HepG2 (cell line): ENCODE results near the gene TCOF1. TPM values are rescaled to one million over a fixed set of nuclear protein-coding genes. Genes with fewer than 3 reads are reported as not detected.
A peak's percentile ranks its signal among the peaks of the same experiment; 100 is the strongest.

ENCODE experiments used
- ARNT2 ChIP-seq: sonication (generic); formaldehyde crosslinking; IDR thresholded peaks from 2 replicates; pipeline ENCODE4 v1.8.0; 2022; ENCODE audit warnings: mild to moderate bottlenecking, low read depth, missing genetic modification reagents, moderate library complexity
- ATF3 ChIP-seq: sonication (generic); formaldehyde crosslinking; IDR thresholded peaks from 2 replicates; pipeline ENCODE4 v1.4.0; 2020; ENCODE audit warnings: missing genetic modification reagents
- CTCF ChIP-seq: sonication (generic); formaldehyde crosslinking; IDR thresholded peaks from 2 replicates; pipeline ENCODE4 v1.5.0; 2020; ENCODE audit warnings: mild to moderate bottlenecking, missing genetic modification reagents, moderate library complexity
- EZH2 ChIP-seq: conservative IDR thresholded peaks from 2 replicates; pipeline ENCODE4 v1.6.1; 2012; ENCODE audit warnings: mild to moderate bottlenecking, low read depth, low read length, moderate library complexity
- FIP1L1 ChIP-seq: fragments of 200-400 bp; formaldehyde crosslinking; IDR thresholded peaks from 2 replicates; pipeline ENCODE4 v1.6.1; 2018; ENCODE audit warnings: low read depth, mild to moderate bottlenecking, low read length, moderate library complexity, borderline replicate concordance; ENCODE audit not compliant: insufficient read depth
- HOXD1 ChIP-seq: sonication (generic); formaldehyde crosslinking; IDR thresholded peaks from 2 replicates; pipeline ENCODE4 v1.5.0; 2020; ENCODE audit warnings: missing genetic modification reagents
- KAT2B ChIP-seq: fragments of 150-350 bp; IDR thresholded peaks from 2 replicates; pipeline ENCODE4 v1.6.1; 2014; ENCODE audit warnings: low read depth, low read length, borderline replicate concordance
- KLF13 ChIP-seq: sonication (generic); formaldehyde crosslinking; IDR thresholded peaks from 2 replicates; pipeline ENCODE4 v1.4.0; 2020; ENCODE audit warnings: mild to moderate bottlenecking, missing genetic modification reagents
- MAF1 ChIP-seq: sonication (generic); formaldehyde crosslinking; IDR thresholded peaks from 2 replicates; pipeline ENCODE4 v1.5.0; 2020; ENCODE audit warnings: missing genetic modification reagents, borderline replicate concordance
- MTA3 ChIP-seq: sonication (generic); formaldehyde crosslinking; IDR thresholded peaks from 2 replicates; pipeline ENCODE4 v1.4.0; 2020; ENCODE audit warnings: missing genetic modification reagents
- NFE2L1 ChIP-seq: sonication (generic); formaldehyde crosslinking; IDR thresholded peaks from 2 replicates; pipeline ENCODE4 v1.4.0; 2020; ENCODE audit warnings: missing genetic modification reagents, mild to moderate bottlenecking, borderline replicate concordance
- NFRKB ChIP-seq: fragments of 450-650 bp; IDR thresholded peaks from 2 replicates; pipeline ENCODE4 v1.6.1; 2017
- NR3C1 ChIP-seq: sonication (generic); formaldehyde crosslinking; IDR thresholded peaks from 2 replicates; pipeline ENCODE4 v1.4.0; 2020; ENCODE audit warnings: missing genetic modification reagents
- PHF21A ChIP-seq: sonication (generic); formaldehyde crosslinking; IDR thresholded peaks from 2 replicates; pipeline ENCODE4 v1.5.0; 2020; ENCODE audit warnings: mild to moderate bottlenecking, missing genetic modification reagents
- RBAK ChIP-seq: sonication (generic); formaldehyde crosslinking; IDR thresholded peaks from 2 replicates; pipeline ENCODE4 v1.5.1; 2020; ENCODE audit warnings: mild to moderate bottlenecking, missing genetic modification reagents
- RBM22 ChIP-seq: fragments of 200-400 bp; formaldehyde crosslinking; optimal IDR thresholded peaks from 2 replicates; pipeline ENCODE3; 2017; ENCODE audit warnings: mild to moderate bottlenecking, low read length, moderate library complexity
- RFX5 ChIP-seq: IDR thresholded peaks from 2 replicates; pipeline ENCODE4 v1.6.1; 2011; ENCODE audit warnings: low read depth, low read length, improper control_type of control experiment
- SAFB2 ChIP-seq: sonication (generic); formaldehyde crosslinking; IDR thresholded peaks from 2 replicates; pipeline ENCODE4 v1.5.1; 2020; ENCODE audit warnings: missing genetic modification reagents, low read depth, mild to moderate bottlenecking, borderline replicate concordance
- SMARCC2 ChIP-seq: fragments of 450-650 bp; IDR thresholded peaks from 2 replicates; pipeline ENCODE4 v1.6.1; 2017; ENCODE audit warnings: antibody characterized with exemption, mild to moderate bottlenecking
- ZBTB21 ChIP-seq: sonication (generic); formaldehyde crosslinking; IDR thresholded peaks from 2 replicates; pipeline ENCODE4 v1.4.0; 2020; ENCODE audit warnings: missing genetic modification reagents
- ZFP62 ChIP-seq: sonication (generic); formaldehyde crosslinking; IDR thresholded peaks from 2 replicates; pipeline ENCODE4 v1.4.0; 2020; ENCODE audit warnings: missing genetic modification reagents
- ZNF160 ChIP-seq: sonication (generic); formaldehyde crosslinking; IDR thresholded peaks from 2 replicates; pipeline ENCODE4 v1.8.0; 2022; ENCODE audit warnings: mild to moderate bottlenecking, inconsistent platforms, missing genetic modification reagents
- ZNF30 ChIP-seq: sonication (generic); formaldehyde crosslinking; IDR thresholded peaks from 2 replicates; pipeline ENCODE4 v1.5.0; 2020; ENCODE audit warnings: mild to moderate bottlenecking, missing genetic modification reagents
- ZNF354B ChIP-seq: sonication (generic); formaldehyde crosslinking; IDR thresholded peaks from 2 replicates; pipeline ENCODE4 v1.8.0; 2022; ENCODE audit warnings: mild to moderate bottlenecking, missing genetic modification reagents
- ZNF543 ChIP-seq: sonication (generic); formaldehyde crosslinking; IDR thresholded peaks from 2 replicates; pipeline ENCODE4 v1.4.0; 2020; ENCODE audit warnings: mild to moderate bottlenecking, missing genetic modification reagents
- ZNF558 ChIP-seq: sonication (generic); formaldehyde crosslinking; IDR thresholded peaks from 2 replicates; pipeline ENCODE4 v1.9.0; 2022; ENCODE audit warnings: mild to moderate bottlenecking, missing genetic modification reagents, borderline replicate concordance
- ZNF577 ChIP-seq: sonication (generic); formaldehyde crosslinking; IDR thresholded peaks from 2 replicates; pipeline ENCODE4 v1.4.0; 2020; ENCODE audit warnings: mild to moderate bottlenecking, low read depth, missing genetic modification reagents, borderline replicate concordance
- ZNF800 ChIP-seq: sonication (generic); formaldehyde crosslinking; IDR thresholded peaks from 2 replicates; pipeline ENCODE4 v1.4.0; 2020; ENCODE audit warnings: missing genetic modification reagents
- ZSCAN29 ChIP-seq: sonication (generic); formaldehyde crosslinking; conservative IDR thresholded peaks from 2 replicates; pipeline ENCODE4 v1.4.0; 2020; ENCODE audit warnings: mild to moderate bottlenecking, missing genetic modification reagents
- polyA plus RNA-seq, 8 experiments: library from polyadenylated mRNA; depleted of rRNA in 3 of 8; stranded (reverse) in 7 of 8; unstranded in 1 of 8; fragments of >200 nt; fragmentation: Illumina TruSeq in 4 of 8; extraction: Trizol in 4 of 8; gene quantifications; 2 replicates each; pipeline versions ENCODE4 v1.2.1 to v1.2.3, GENCODE V29; 2011 to 2016; ENCODE audit warnings: low read depth in 4 of 8, missing spikeins in 1 of 8, mixed read lengths in 1 of 8; ENCODE audit not compliant: insufficient read depth in 1 of 8
- total RNA-seq, 5 experiments: library from RNA; depleted of rRNA; stranded (reverse); fragments of >200 nt; fragmentation: Illumina TruSeq; extraction: Trizol; gene quantifications; 2 replicates each; pipeline ENCODE4 v1.2.3, GENCODE V29; 2016; ENCODE audit warnings: low read depth in 1 of 5

TCOF1 gene
- total and polyA plus RNA-seq, 2 of the 13 experiments (the other 11 are each of a cell fraction or from before 2014, with no cell fraction given), result 10.1 to 41.6 TPM

- TF ChIP-seq MAF1 (CRISPR knock-in tag) (no peak), HOXD1 (no peak), ZBTB21 (CRISPR knock-in tag) (no peak), ARNT2 (CRISPR knock-in tag) (peak; percentile 43), ZNF800 (CRISPR knock-in tag) (no peak), RBAK (CRISPR knock-in tag) (no peak), SMARCC2 (no peak), RBM22 (no peak), ZNF30 (CRISPR knock-in tag) (no peak), FIP1L1 (no peak), ZNF160 (no peak), ZNF354B (CRISPR knock-in tag) (no peak; the same call in 1 of the 2 replicates), ATF3 (no peak), NFE2L1 (no peak), ZNF558 (CRISPR knock-in tag) (no peak), CTCF (CRISPR knock-in tag) (no peak), PHF21A (CRISPR knock-in tag) (0 out of 2 replicates have a peak, but pooled peaks have one; percentile 21), ZNF543 (CRISPR knock-in tag) (peak; percentile 74; the same call in 1 of the 2 replicates), RFX5 (no peak), ZFP62 (CRISPR knock-in tag) (no peak), EZH2 (no peak), ZNF577 (CRISPR knock-in tag) (no peak), NFRKB (no peak), SAFB2 (CRISPR knock-in tag) (no peak), KLF13 (CRISPR knock-in tag) (no peak), MTA3 (no peak), ZSCAN29 (CRISPR knock-in tag) (no peak), NR3C1 (CRISPR knock-in tag) (no peak), KAT2B (no peak)
Measured at GRCh38 chr5:150357326-150358260, at the start of gene TCOF1 (continued).
